GM21447 (cell line): ENCODE results near the gene DNAH5.

Experiments
- ATAC-seq: cut with Tn5 transposase; IDR thresholded peaks from one replicate; pipeline ENCODE4 v1.9.1; 2021; ENCODE audit not compliant: unreplicated experiment

Gene DNAH5

GRCh38 chr5:13939638-13940037, 4.8 kb downstream of the DNAH5 start:
- ATAC-seq, result no peak

- ATAC-seq, result no peak
Measured at GRCh38 chr5:13934921-13935320, 9.6 kb downstream of the DNAH5 start.

DNA sequence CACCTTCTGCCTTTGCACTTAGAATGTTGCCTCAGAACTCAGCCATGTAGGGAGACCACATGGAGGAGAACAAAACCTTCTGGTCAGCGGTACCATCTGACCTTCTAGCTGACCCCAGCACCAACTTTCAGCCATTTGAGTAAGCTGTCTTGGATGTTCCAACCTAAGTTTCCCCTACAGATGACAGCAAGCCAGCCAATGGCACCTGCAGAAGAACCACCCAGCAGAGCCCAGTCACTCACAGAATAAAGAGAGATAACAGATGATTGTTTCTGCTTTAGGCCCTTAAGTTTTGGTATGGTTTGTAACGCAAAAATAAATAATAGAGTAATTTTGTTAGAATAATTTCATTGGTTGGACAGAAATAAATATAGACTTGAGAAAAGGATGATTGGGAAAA, 10.4 kb downstream of the DNAH5 start:
- ATAC-seq, result no peak

- ATAC-seq, result no peak
Measured at GRCh38 chr5:13932561-13932960, 11.9 kb downstream of the DNAH5 start.

GRCh38 chr5:13932011-13932410, 12.5 kb downstream of the DNAH5 start:
- no peak for ATAC-seq

GRCh38 chr5:13930541-13931171, 13.8 kb downstream of the DNAH5 start:
- no peak for ATAC-seq

GRCh38 chr5:13926731-13927130, 17.8 kb downstream of the DNAH5 start:
- no peak for ATAC-seq

- no peak for ATAC-seq
Measured at GRCh38 chr5:13921578-13921977, 22.9 kb downstream of the DNAH5 start.

DNA sequence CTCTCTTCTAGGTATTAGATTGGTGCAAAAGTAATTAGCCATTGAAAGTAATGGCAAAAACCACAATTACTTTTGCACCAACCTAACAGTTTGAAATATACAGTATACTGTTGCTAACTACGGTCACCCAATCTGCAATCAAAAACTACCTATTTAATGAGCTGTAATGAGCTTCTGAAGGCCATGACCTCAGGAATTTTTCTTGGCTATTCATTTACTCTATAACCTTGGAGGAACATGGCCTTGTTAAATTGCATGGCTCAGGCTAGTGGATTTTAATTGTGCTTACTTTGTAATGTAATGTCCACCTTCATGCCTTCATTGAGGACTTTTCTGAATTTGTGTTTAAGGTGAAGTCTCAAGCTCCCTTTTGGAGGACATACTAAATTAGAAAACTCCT, 24.7 kb downstream of the DNAH5 start:
- no peak for ATAC-seq

- ATAC-seq, result no peak
Measured at GRCh38 chr5:13919087-13919486, 25.4 kb downstream of the DNAH5 start.

- no peak for ATAC-seq
Measured at GRCh38 chr5:13917061-13917460, 27.4 kb downstream of the DNAH5 start.

DNA sequence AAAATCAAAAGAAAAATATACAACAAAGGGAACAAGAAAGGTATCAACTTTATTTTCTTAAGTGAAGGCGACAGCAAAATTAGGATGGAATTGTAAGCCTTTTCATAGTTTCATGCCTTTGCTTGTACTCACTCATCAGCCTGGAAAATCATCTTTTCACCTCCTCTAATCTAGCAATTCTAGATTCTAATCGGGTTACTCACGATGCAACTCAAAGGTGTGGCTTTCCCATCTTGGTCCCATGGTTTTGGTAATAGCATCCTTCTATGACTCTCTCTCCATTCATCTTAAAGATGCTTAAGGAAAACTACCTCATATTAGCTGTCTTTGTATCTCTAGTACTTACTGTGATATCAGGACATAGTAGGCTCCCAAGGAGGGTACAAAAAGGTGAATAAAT, 30.5 kb downstream of the DNAH5 start:
- no peak for ATAC-seq

- no peak for ATAC-seq
Measured at GRCh38 chr5:13910637-13911288, 33.7 kb downstream of the DNAH5 start.

DNA sequence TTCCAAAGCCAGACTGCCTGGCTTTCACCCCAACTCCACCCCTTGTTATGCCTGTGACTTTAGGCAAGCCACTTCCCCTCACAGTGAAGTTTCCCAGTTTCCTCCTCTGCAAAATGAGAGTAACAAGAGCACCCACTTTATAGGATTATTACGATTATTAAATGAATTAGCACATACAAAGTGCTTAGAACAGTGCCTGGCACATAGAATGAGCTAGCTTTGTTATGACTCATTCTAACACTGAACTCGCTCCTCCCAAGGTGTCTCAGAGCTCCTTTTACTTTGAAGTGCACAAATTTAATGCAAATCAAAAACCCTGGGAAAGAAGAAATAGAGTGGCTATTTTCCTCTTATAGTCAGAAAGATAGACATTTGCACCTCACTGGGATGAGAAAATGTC, 34.3 kb downstream of the DNAH5 start:
- ATAC-seq, result no peak

- no peak for ATAC-seq
Measured at GRCh38 chr5:13909271-13909670, 35.2 kb downstream of the DNAH5 start.

GRCh38 chr5:13898569-13898968, 45.9 kb downstream of the DNAH5 start:
- no peak for ATAC-seq

DNA sequence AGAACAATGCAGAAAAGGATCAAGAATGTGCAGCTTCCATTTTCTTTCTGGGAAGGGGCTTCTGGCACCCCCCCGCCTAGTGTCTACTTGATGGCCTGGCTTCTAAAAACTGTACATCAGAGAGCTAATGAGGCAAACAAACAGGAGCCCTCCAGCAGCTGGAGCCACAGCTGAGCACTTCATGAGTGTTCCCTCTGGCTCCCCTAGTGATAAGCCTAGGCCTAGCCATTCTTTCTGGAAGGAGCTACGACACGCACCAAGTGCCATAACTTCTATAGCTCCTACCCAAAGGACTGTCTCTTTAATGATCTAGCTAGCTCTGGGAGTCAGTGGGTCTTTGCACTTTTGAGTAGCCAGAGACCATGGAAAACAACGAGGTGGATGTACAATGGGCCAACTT, 66.1 kb downstream of the DNAH5 start:
- ATAC-seq, result no peak

- no peak for ATAC-seq
Measured at GRCh38 chr5:13866792-13867191, 77.7 kb downstream of the DNAH5 start.

- ATAC-seq, result no peak
Measured at GRCh38 chr5:13865312-13865711, 79.2 kb downstream of the DNAH5 start.

DNA sequence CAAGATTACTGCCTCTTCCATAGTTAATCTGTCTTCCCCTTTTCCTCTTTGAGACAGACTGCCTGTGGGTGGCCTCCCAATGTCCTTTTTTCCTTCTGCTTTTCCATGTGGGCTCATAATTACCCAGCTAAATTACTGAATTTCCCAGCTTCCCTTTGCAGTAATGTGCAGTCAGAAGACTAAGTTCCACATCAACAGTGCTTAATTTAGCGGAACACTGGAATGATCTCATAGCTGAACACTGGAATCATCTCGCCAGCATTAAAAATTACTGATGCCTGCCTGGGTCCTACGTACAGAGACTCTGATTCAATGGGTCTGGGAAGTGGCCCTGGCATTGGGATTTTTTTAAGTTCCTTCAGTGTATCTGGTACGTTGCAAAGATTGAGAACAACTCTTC, 84.3 kb downstream of the DNAH5 start:
- ATAC-seq, result no peak

GRCh38 chr5:13859270-13860065, 85.0 kb downstream of the DNAH5 start:
- no peak for ATAC-seq

DNA sequence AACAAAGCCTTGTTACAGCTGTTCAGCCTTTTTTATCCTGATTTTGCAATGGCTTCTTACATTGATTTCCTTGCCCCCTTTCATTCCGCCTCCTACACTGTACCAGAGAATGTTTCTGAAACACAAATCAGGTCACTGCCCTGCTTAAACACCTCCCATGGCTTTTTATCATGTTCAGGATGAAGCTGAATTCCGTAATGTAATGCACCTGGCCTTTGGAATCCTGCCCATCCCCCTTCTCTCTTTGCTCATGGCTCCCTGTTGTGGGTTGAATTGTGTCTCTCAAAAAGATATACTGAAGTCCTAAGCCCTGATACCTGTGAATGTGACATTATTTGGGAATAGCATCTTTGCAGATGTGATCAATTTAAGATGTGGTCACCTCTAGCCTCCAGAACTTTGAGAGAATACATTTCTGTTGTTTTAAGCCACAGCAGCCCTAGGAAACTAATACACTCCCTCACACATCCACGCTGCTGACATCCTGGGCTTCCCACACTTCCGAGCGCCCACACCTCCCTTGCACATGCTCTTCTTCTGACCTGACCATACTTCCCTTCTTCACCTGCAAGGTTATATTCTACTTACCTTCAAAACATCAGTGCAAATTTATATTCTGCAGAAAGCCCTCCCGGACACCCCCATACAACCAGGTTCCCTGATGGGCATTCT, 101.2 kb downstream of the DNAH5 start:
- ATAC-seq, result no peak
